T follicular helper cell (primary cell): ENCODE data around the gene DAB2.

Source experiments
- DNase-seq: peaks from one replicate; pipeline ENCODE4 v3.0.0-alpha.2; 2020; ENCODE audit warnings: low read depth

Gene DAB2

DNA sequence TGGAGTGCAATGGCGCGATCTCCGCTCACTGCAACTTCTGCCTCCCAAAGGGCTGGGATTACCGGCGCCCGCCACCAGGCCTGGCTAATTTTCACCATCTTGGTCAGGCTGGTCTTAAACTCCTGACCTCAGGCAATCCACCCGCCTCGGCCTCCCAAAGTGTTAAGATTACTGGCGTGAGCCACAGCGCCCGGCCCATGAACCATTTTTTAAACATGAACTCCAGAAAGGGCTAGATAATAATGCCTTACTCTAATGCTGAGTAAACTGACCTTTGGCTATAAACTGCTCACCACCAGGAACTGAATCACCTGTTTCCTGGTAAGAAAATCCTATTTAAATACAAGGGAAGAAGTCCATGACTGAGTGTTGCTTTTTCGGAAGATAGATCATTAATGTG is 23.2 kb upstream of the DAB2 start:
- no peak for DNase-seq

DNA sequence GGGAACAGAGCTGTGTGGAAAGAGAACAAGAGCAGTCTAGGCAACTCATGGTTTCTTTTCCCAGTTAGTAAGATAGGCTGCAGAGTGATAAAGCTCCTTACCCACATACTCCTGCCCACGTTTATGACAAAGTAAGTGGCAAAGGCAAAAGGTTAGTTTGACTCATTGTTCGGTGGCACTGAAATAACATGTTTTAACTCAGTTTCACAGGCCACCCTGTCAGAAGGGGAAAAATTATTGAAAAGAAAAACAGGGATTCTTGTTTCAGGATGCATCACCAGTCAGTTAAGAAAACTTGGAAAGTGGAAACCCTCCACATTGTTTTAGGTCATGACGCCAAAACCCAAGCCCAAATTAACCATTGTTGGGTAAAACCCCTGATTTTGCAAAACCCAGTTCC is 22.3 kb upstream of the DAB2 start:
- no peak for DNase-seq

DNA sequence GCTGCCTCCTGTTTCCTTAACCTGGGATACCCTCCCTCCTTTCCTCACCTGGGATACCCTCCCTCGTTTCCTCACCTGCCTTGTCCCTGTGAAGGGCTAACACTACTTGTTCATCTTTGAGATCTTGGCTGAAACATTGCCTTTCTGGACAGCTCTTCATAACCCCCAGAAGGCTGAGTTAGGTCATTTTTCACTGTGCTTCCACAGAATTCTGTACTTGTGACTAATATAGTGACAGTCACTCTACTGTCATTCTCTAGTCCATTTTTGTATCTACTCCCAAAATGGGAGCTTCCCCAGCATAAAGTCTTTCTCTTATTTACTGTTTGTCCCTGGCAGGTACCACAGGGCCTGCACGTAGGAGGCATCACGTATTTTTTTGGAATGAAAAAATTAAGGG is 21.5 kb upstream of the DAB2 start:
- no peak for DNase-seq

DNA sequence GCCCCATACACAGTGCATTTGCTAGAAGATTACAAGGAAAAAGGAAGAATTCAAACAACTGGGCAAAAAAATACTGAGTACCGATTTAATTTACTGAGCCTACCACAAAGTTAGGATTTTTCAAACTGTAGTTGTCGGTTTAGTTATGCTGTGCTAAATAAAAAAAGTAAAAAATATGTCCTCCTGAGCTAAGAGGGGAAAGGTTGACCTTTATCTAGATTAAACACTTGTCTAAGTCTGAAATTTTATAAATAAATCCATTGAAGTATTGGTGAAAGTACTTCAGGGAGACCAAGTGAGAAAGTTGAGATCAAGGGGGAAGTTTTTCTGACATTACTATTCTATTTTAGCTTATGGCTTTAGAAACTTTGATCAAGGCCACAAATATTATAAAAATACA is 19.1 kb upstream of the DAB2 start:
- DNase-seq, result no peak

DNA sequence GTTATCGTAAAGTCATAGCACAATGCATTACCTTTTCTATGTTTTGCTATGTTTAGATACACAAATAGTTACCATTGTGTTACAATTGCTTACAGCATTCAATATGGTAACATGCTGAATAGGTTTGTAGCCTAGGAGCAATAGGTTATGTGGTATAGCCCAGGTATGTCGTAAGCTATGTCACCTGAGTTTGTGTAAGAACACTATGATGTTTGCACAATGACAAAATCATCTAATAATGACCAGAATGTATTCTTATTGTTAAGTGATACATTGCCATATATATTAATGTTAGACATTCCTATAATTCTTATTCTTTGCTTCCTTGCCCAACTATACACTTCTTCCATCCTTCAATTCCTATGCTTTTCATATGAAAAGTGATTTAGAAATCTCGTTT is 18.2 kb upstream of the DAB2 start:
- no peak for DNase-seq

DNA sequence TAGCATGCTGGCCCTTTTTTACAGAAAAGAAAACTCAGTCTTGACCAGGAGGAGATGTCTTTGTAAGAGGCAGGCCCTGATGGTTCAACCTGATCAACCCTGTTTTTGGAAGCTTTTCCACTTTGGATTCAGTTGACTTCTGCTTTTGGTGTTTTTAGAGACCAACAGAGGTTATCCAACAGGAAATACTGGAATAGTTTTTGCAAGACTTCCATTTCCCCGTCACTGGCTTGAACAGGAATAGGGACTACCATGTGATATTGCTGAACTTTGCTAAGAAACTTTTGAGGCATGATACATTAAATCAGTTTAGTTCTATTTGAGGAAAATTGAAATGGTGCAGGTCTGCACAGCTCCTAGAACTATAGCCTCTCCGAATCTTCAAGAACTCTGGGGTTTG is 17.1 kb upstream of the DAB2 start:
- no peak for DNase-seq

DNA sequence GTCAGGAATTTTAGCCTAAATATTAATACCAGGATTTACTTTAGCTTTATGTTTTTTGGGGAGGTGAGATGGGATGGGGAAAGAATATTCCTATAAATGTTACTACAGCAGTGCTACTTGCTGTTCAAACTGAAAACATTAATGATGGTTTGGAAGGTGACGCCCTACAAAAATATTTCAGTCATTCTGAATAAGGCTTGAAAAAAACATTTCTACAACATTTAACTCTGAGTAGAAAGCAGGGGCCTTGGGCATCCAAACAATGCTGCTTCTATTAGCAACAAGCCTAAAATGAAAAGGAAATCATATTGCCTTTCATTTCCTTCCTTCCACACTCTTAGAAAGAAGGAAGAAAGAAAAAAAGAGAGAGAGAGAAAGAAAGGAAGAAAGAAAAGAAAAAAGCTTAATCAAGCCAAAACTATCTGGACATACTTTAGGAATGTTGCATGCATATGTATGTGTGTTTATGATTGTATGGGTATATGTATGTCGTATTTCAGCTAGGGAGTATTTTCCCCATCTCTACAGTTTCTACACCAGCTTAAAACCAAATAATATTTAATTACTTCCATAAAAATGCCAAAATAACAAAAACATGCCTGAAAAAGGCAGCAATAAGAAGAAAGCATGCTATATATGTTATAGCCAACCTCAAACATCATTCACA is 16.3 kb upstream of the DAB2 start:
- no peak for DNase-seq

DNA sequence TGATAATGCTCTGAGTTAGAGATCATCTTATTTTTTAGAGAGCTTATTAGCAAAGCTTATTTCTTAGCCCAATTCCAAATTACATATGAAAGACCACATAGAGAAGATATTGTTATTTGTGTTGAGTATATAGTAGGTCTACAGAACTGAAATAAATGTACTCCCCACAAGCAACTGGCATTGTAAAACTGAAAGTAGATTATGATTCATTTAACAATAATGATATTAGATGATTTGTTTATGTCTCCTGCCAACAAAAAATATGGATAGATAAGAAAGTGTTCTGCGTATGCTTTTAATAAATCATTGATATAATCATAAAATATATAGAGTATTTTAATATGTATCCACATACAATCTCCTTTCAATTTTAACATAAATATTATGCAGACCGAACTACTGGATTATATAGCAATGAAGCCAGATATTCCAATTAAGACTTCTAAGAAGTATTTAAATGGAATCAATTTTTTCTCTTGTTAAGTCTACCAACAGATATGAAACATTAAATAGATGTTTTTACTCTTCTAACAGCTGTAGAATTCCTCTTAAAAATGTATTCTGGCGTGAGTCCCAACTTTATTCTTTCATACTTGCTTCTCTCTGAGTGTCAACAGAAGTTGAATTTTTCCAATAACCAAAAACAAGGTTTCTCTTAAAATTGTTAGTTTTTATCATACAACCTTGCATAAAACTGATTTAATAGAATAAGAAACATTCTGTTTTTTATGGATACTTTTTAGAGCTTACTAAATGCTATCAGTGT is 15.6 kb upstream of the DAB2 start:
- DNase-seq, result no peak

DNA sequence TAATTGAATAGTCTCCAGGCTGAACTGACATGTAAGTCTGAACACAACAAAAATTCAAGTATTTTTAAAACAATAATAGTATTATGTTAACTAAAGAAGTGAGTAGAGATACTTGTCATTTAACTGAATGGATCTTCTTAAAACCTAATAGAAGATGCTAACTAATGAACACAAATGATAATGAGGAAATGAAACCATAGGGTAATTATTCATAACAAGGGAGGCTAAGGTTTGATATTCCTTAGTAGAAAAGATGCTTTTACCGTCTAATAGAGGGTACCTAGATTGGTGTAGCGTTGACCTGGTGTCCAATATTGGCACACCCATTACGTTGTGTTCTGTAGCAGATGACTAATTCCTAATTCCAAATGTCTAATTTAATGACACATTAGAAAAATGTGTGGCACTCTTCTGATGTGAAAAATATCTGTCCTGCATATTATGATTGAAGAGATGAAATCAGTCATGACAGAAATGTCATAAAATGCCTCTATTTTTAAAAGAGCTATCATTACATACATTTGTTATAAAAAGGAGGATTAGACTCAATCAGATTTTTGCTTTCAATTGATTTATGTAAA is 14.9 kb upstream of the DAB2 start:
- DNase-seq, result no peak

DNA sequence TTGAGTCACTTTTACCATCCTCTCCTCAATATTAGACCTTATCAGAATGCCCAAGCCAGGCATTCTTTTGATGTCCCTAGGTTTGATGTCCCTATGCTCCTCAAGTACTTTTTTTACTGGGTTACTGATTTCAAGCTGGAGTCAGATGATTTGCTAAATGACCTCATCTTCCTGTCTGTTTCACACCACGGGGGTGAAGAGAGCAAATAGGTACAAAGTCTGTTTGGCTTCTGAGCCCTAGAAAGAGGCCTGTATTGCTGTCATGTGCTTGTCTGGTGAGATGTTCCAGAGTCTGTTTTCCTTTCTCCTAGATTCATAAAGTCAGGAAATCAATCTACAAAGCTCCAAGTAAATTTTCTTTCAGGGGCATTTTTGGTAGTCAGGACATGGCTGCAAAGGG is 12.7 kb upstream of the DAB2 start:
- DNase-seq, result no peak

DNA sequence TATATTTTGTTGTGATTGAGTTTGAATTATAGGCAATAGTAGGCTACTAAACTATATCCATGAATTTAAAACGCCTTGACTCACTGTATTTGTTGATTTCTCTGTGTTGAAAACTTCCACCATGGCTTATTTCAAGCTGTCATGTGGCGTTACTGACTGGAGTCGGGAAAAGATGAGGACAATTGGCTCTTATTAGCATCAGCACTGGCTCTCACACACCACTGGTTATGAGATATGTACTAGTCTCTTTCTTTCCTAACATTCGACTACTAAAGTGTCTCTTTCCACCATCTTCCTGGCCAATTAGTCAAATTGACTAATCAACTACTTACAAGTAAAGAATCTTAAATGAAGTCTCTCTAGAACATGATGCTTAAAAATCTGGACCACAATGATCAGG is 9.1 kb upstream of the DAB2 start:
- DNase-seq, result no peak

DNA sequence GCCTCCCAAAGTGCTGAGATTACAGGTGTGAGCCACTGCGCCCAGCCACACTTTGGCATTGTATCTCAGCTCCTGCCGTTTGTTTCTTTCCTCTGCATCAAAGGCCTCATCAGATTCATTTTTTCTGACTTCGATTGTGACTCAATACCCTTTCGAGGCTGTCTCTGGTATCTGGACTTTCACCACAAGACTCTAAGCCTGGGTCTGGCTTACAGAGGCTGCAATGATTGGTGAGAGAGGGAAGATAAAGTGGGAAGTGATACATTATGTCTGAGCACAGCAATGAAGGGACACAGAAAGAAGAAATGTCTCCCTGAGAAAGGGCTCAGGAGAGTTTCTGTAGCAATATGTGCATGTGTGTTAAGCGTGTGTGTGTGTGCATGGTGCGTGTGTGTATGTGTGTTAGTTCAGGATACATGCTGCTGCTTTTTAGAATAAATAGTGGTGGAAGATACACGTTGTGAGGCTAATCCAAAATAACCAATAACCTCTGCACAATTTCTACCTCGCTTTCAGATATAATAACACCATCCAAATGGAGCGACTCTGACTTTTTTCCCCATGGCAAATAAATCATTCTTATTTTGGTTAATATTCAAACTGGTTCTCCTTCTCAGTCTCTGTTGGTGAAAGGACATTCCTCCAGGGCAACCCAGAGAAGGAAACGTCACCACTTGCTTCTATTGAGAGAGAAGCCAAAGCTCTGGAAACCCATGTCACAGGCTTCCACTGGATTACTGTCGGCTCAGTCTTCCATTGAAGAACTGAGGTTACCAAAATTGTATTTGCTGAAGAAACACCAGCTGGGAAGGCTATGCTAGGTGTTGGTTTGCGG is 8.1 kb upstream of the DAB2 start:
- no peak for DNase-seq

DNA sequence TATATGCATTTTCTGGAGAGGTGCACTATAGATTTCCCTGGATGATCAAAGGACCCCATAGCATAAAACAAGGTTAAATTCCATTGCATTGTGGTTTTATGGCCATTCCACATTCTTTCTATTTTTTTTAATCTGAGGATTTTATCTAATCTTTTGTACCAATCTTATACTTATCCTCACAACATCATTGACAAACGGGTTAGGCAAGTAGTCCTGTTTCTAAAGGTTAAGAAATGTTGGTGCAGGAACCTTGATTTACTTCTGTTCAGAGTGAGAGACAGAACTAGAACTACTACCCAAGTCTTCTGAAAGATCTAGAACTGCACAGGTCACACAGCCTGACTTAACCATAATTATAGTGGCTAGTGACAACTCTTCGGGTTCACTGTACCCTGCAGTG is 5.7 kb upstream of the DAB2 start:
- DNase-seq, result no peak

DNA sequence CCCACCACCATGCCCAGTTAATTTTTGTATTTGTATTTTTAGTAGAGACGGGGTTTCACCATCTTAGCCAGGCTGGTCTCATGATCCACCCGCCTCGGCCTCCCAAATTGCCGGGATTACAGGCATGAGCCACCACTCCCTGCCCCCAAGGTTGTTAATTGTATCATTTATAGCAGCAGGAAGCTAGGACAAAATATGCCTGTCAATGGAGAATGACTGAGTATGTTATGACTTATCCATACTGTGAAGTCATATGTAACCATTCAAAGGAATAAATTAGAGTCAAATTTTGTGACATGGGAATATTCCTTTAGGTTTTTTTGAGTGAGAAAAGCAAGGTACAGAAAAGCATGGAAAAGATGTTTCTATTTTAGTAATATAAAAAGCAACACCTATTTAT is 3.9 kb upstream of the DAB2 start:
- DNase-seq, result no peak

DNA sequence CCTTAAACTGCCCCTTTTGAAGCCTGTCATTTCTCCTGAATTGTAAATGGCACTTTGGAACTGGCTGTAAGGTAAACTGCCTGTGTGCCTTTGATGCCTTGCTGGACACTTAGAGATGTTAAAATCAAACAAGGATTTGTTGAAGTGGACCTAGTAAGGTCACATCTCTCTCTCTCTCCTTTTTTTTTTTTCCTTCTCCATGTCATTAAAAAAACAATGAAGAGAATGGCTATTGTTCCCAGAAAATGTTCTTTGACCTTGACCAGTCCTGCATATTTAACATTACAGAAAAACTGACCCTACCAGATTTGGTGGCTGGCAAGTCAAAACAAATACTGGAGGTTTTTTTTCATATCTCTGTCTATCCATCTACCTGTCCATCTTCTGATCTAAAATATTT is 2.9 kb upstream of the DAB2 start:
- no peak for DNase-seq

DNA sequence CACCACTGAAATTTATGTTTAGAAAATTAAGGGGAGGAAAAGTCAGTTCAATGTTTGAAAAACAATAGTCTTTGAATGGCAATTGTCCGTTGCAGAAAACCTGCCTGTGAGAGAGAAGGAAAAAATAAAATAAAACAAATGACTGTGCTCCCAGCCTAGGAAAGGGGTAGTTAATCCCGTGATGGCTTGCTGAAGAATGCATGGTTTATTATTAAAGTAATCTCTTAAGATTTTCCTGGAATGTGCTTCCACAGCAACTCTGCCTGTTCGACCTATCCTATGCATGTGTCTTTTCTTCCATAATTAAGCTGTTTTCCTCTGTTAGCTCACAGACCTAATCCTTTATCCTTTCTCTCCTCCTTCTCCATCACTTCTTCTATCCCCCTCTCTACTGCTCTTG is 2.4 kb upstream of the DAB2 start:
- no peak for DNase-seq

DNA sequence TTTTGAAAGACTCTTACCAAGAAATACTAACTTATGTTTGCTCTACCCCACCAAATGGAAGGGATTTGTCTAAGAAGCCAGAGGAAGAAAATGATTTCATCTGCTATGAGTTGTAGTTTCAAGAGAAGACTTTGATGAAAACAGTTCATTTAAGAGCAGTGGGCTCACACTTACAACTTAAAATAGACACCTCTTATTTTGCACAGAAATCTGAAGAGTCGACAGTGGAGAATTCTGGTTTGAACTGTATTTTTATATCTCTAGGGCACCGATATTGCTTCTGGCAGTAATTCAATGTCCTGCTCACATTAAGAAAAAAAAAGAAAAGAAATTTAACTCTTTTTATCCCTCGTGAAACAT is 1.9 kb upstream of the DAB2 start:
- DNase-seq, result no peak

DNA sequence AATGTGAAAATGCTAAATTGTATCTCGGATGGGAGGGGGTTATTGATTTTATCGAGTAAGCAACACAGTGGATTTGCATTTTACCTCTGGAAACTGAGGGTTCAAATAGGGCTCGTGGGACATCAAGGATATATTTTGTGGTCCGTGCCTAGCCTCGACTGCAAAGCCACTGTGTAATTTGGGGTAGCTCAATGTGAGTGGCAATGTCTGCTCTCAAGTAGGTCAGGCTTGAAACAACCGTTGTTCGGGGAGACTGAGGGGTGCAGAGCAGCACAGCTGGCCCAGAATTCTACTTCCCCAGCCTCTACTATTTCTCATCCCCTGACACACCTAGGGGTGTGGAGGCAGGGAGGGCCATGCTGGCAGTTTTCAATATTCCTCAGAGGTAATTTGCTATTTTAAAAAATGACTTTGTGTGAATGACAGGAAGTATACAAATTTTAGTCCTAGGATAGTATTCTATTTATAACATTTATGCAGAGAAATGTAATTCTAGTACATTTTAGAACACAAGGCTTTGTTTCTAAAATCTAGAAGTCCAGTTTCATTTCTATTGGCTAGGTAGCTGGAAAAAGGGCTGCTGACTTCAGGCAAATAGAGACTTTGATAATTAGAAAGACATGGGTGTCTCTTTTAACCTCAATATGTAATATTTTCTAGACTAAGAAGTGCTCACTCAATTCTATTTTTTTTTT is 1.4 kb upstream of the DAB2 start:
- no peak for DNase-seq

DNA sequence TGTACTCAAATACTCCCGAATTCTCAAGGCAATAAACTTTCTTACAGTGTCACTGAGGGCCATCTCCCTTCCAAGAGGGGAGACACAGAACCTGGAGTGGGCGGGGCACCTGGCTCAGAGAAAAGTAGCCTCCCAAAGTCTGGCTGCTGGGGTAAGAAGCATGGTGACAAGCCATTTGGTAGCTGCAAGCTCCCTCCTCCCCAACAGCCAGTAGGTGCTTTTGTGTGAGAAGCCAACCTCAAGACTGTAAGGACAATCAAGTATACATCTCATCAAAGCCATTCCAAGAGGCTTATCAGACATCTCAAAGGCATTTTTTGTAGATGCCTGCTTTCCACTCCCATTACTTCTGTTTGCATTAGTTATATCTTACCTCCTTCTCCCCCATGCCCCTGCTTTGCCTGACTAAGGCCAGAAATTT is 1.4 kb downstream of the DAB2 start:
- DNase-seq, result no peak

DNA sequence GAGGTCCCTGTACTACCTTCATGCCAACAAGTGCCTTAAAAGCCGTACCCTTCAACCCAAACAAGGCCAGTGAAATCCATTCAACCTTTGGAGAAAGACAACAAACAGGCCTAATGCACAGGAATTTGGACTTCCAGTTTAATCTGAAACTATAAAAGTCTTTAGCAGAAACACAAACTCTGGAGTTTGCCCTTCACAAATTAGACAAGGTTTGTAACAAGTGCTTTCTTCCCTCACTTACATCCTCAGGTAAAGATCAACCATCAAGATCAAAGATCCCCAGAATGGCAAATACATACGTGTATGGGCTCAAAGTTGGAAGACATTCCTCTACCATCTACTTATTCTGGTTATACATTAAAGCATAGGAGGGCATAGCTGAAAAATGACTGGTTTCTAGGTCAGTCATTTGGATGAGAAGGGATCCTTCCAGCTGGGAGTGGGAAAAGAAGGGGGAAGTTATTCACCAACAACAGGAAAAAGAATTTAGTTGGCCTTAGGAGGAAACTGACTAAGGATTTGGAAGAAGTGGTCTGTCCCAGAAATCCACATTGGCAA is 2.0 kb downstream of the DAB2 start:
- DNase-seq, result no peak

DNA sequence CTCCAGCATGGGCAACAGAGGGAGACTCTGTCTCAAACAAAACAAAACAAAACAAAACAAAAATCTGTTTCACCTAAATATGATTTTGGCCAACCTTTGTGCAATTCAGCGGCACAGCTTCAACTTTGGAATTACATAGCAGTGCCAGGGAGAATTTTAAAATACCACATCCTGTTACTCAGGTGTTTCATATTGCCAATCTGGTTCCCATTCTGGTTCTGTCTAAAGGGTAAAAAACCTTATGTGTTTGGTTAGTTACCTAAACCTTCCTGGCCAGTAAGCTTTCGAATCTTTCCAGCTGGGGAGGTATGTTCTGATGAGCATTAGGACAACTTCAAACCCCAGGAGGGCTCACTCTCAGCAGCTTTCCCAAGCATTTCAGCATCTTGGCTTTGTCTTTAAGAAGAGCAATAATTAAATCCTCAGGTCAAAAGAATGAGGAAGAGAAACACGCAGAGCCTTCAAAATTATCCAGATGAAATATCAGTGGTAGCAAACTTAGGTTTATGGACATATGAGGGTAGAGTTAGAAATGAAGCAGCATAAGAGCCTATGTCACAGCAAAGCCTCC is 2.7 kb downstream of the DAB2 start:
- DNase-seq, result no peak
